Activated CD8-positive, alpha-beta T cell treated with anti-CD3 and anti-CD28 coated beads for 36 hours (primary cell): ENCODE results near the gene WBP11. TPM values are rescaled to one million over a fixed set of nuclear protein-coding genes. Genes with fewer than 3 reads are reported as not detected.

Source experiments
- ATAC-seq: fragments of 200-7000 bp; cut with Tn5 transposase; one replicate; pipeline ENCODE4 v1.10.0; 2021; ENCODE audit warnings: mild to moderate bottlenecking, moderate library complexity
- CTCF ChIA-PET: fragments of 350-600 bp; sonication (Branson Sonifier 250); formaldehyde crosslinking; loops from one replicate; lab custom pipeline; 2021; ENCODE audit warnings: antibody characterized with exemption; lab: Charles Lee
- POLR2A ChIA-PET: fragments of 350-600 bp; sonication (Branson Sonifier 250); formaldehyde crosslinking; loops from one replicate; lab custom pipeline; 2021; ENCODE audit warnings: antibody characterized with exemption; lab: Charles Lee
- DNase-seq: peaks from one replicate; pipeline ENCODE4 v3.0.0-alpha.2; 2020
- H3K27ac Mint-ChIP-seq: one replicate; pipeline ENCODE4 v1.8.0; 2021; ENCODE audit warnings: mild to moderate bottlenecking, mixed read lengths
- H3K27me3 Mint-ChIP-seq: one replicate; pipeline ENCODE4 v1.8.0; 2021; ENCODE audit warnings: mixed read lengths
- H3K36me3 Mint-ChIP-seq: one replicate; pipeline ENCODE4 v1.8.0; 2021; ENCODE audit warnings: low read depth, mixed read lengths
- H3K4me1 Mint-ChIP-seq: one replicate; pipeline ENCODE4 v1.8.0; 2021; ENCODE audit warnings: low read depth, mixed read lengths
- H3K4me3 Mint-ChIP-seq: one replicate; pipeline ENCODE4 v1.8.0; 2021; ENCODE audit warnings: mild to moderate bottlenecking, moderate library complexity, mixed read lengths
- H3K9me3 Mint-ChIP-seq: one replicate; pipeline ENCODE4 v1.8.0; 2021; ENCODE audit warnings: mixed read lengths
- intact Hi-C: fragments of 100-400 bp; cut with micrococcal nuclease; formaldehyde crosslinking; loops from one replicate; pipeline ENCODE4 v1.10.0; 2022
- total RNA-seq, 2 experiments: library from RNA; stranded (reverse); gene quantifications; one replicate each; pipeline ENCODE4 v1.2.3, GENCODE V29; 2021
- TF ChIP-seq, protein P1 (sequence below): fragments of 200-600 bp; IDR thresholded peaks from one replicate; pipeline ENCODE4 v1.8.0; 2022; ENCODE audit warnings: antibody characterized with exemption, mild to moderate bottlenecking

The WBP11 gene
- total RNA-seq, 2 experiments from 2014 or later, result 123 to 130 TPM

DNA sequence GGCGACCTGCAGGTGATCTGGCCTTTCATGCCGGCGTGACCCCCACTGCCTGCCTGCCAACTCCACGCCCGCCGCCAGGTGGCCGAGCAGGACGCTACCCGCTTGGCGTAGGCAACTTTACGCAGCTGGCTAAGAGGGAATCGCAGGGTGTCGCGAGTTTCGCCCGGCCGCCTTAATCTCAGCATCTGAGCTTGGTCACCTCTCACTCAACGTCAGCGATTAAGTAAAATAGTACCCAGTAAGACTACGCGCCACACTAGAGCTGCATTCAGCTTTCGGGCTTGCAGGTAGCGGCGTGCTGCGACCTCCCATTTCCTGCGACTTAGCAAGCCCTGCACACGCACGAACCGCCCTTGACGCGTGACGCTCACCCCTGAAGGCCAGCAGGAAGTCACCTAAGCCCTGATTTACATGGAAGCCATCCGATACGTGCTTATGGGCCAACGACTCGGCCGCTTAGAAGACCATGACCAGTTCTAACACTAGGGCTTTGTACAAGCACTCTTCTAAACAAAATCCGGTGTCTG lies 33.2 kb downstream of the WBP11 start:
- Mint-ChIP-seq H3K9me3 (peaks cover 14% of the 10 kb centered on the region), H3K27ac (peak overlapping the region; percentile 99), H3K4me1 (peaks cover 33% of the 10 kb centered on the region), H3K4me3 (peak overlapping the region; percentile 95), H3K27me3 (no peaks in the 10 kb centered on the region), H3K36me3 (peaks cover 56% of the 10 kb centered on the region)
- peak; percentile 94 for DNase-seq
- ATAC-seq, result peak; percentile 54
- intact Hi-C loops, result loop anchor here (5.0 kb wide), 1 partner anchor 378 kb away; no protein-coding TSS in a partner anchor
- POLR2A ChIA-PET, result interaction anchor here (0.6 to 4.0 kb wide), 28 partner anchors 9 to 1141 kb away, joined by 3 to 33 read pairs (median 4); partner anchors contain the start of genes ARHGDIB, ATF7IP, C12orf60 and WBP11
- CTCF ChIA-PET, result interaction anchor here (0.9 to 3.1 kb wide), 10 partner anchors 10 to 226 kb away, joined by 3 to 18 read pairs (median 4); partner anchors contain the start of genes C12orf60 and WBP11
- TF ChIP-seq, protein P1, sequence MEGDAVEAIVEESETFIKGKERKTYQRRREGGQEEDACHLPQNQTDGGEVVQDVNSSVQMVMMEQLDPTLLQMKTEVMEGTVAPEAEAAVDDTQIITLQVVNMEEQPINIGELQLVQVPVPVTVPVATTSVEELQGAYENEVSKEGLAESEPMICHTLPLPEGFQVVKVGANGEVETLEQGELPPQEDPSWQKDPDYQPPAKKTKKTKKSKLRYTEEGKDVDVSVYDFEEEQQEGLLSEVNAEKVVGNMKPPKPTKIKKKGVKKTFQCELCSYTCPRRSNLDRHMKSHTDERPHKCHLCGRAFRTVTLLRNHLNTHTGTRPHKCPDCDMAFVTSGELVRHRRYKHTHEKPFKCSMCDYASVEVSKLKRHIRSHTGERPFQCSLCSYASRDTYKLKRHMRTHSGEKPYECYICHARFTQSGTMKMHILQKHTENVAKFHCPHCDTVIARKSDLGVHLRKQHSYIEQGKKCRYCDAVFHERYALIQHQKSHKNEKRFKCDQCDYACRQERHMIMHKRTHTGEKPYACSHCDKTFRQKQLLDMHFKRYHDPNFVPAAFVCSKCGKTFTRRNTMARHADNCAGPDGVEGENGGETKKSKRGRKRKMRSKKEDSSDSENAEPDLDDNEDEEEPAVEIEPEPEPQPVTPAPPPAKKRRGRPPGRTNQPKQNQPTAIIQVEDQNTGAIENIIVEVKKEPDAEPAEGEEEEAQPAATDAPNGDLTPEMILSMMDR, result peak; percentile 66

DNA sequence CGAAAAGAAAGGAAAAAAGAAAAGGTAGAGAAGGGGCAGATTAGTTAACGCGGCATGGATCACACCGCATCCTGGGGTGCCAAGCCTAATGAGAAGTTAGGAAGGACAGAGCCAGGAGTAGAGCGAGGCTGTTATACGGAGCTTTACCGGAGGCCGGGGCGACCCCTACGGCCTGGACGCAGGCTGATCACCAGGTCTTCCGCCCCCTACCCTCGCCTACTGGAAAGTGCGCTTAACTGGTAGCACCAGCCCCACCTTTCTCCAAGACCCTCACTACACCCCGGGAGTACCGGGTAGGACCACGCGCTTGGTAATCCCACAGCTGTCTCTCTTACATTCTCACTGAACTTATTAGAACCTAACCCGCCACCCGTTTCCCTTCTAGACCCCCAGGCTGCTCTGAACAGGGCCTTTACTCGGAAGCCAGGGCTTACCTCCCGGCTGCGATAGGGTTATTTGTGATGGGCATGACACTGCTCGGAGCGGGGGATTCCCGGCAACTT lies 33.8 kb downstream of the WBP11 start:
- Mint-ChIP-seq H3K4me3 (peak overlapping the region; percentile 95), H3K4me1 (peaks cover 33% of the 10 kb centered on the region)
- no peak for DNase-seq

DNA sequence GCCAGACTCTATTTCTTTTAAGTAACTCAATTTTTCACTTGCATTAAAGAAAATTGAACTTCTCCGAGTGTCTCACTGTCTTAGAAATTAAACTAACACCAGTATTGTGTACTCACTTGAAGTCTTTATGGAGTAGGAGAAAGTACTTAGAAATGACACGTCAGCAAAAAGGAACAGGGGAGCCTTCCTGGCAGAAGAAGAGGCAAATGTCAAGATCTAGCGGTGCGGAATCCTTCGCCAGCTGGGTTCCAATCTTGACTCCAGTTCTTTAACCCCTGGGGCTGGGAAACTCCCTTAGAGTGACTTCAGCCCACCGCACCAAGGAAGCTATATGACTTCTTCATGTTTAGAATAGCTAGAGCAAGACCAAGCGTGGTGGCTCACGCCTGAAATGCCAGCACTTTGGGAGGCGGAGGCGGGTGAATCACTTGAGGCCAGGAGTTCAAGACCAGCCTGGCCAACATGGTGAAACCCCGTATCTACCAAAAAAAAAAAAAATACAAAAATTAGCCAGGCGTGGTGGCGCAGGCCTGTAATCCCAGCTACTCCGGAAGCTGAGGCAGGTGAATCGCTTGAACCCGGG lies 34.4 kb downstream of the WBP11 start:
- ATAC-seq (peak; percentile 3), DNase-seq (peak; percentile 81)
- POLR2A ChIA-PET, result interaction anchor here (1.0 to 4.0 kb wide), 12 partner anchors 13 to 397 kb away, joined by 3 to 33 read pairs (median 8); partner anchors contain the start of genes ARHGDIB, C12orf60 and WBP11
- H3K9me3 Mint-ChIP-seq, result peaks cover 14% of the 10 kb centered on the region
- H3K36me3 Mint-ChIP-seq, result peaks cover 57% of the 10 kb centered on the region
- H3K4me1 Mint-ChIP-seq, result peaks cover 33% of the 10 kb centered on the region
- TF ChIP-seq, protein P1, result no peak
- intact Hi-C loops, result no loop called here
- H3K4me3 Mint-ChIP-seq, result peak overlapping the region; percentile 95
- peak overlapping the region; percentile 99 for H3K27ac Mint-ChIP-seq
- no peaks in the 10 kb centered on the region for H3K27me3 Mint-ChIP-seq
- CTCF ChIA-PET, result interaction anchor here (0.8 to 3.1 kb wide), 7 partner anchors 9 to 227 kb away, joined by 3 to 18 read pairs (median 6); partner anchors contain the start of genes C12orf60 and WBP11

More for the DNA sequence above, 33.8 kb downstream of the WBP11 start:
- ChIA-PET CTCF (interaction anchor here (0.8 to 3.1 kb wide), 13 partner anchors 10 to 226 kb away, joined by 3 to 18 read pairs (median 4); partner anchors contain the start of genes C12orf60 and WBP11), POLR2A (interaction anchor here (0.7 to 4.0 kb wide), 21 partner anchors 11 to 404 kb away, joined by 3 to 33 read pairs (median 4); partner anchors contain the start of genes ARHGDIB, ATF7IP, C12orf60 and WBP11)
- H3K27ac Mint-ChIP-seq, result peak overlapping the region; percentile 99
- H3K9me3 Mint-ChIP-seq, result peaks cover 14% of the 10 kb centered on the region
- no peaks in the 10 kb centered on the region for H3K27me3 Mint-ChIP-seq
- H3K36me3 Mint-ChIP-seq, result peaks cover 56% of the 10 kb centered on the region
- no peak for ATAC-seq
- TF ChIP-seq, protein P1, result no peak
- intact Hi-C loops, result no loop called here

DNA sequence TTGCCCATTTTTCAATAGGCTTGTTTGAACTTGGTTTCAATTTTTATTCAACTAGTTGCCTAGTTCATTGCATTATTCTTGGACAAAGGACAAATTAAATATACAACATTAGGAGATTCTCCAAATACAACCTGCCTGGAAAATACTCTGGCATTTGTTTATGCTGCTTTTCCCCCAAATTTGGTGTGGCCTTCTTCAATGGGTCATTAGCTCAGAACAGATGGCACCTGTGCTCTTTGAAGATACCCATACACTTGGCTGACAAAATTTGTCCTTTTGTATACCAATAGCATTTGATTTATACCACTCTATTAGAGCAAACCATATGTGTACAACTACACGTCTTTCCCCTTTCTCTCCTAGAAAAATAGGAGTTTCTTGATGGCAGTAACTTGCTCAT lies 35.7 kb downstream of the WBP11 start:
- Mint-ChIP-seq H3K27ac (peak overlapping the region; percentile 17), H3K4me1 (peaks cover 31% of the 10 kb centered on the region), H3K36me3 (peaks cover 64% of the 10 kb centered on the region), H3K9me3 (peaks cover 14% of the 10 kb centered on the region), H3K4me3 (peak overlapping the region; percentile 95), H3K27me3 (no peaks in the 10 kb centered on the region)
- TF ChIP-seq, protein P1, result no peak
- ChIA-PET CTCF (no interaction called here), POLR2A (no interaction called here)
- no peak for ATAC-seq
- intact Hi-C loops, result no loop called here
- no peak for DNase-seq
